IgD-negative memory B cell (primary cell): ENCODE results near the gene IFI35. TPM values are rescaled to one million over a fixed set of nuclear protein-coding genes. Genes with fewer than 3 reads are reported as not detected.

Experiments used
- H3K27ac Mint-ChIP-seq, 3 donors: one replicate each; pipeline ENCODE4 v1.8.0; 2020 to 2022; ENCODE audit warnings: mild to moderate bottlenecking in 3 of 3, mixed read lengths in 3 of 3, moderate library complexity in 1 of 3
- H3K27me3 Mint-ChIP-seq: one replicate; pipeline ENCODE4 v1.8.0; 2021; ENCODE audit warnings: mixed read lengths
- H3K36me3 Mint-ChIP-seq: one replicate; pipeline ENCODE4 v1.8.0; 2020; ENCODE audit warnings: mild to moderate bottlenecking, mixed read lengths
- H3K4me1 Mint-ChIP-seq, 3 donors: one replicate each; pipeline ENCODE4 v1.8.0; 2020 to 2022; ENCODE audit warnings: mixed read lengths in 3 of 3, mild to moderate bottlenecking in 1 of 3
- H3K4me3 Mint-ChIP-seq, 4 donors: one replicate each; pipeline ENCODE4 v1.8.0; 2020 to 2022; ENCODE audit warnings: mild to moderate bottlenecking in 4 of 4, mixed read lengths in 4 of 4, moderate library complexity in 3 of 4
- H3K9me3 Mint-ChIP-seq, 3 donors: one replicate each; pipeline ENCODE4 v1.8.0; 2020 to 2021; ENCODE audit warnings: mixed read lengths in 3 of 3, mild to moderate bottlenecking in 1 of 3
- polyA plus RNA-seq: library from polyadenylated mRNA; unstranded; fragments of 300-500 nt; fragmentation: Illumina TruSeq; gene quantifications from one replicate; pipeline ENCODE4 v1.2.3, GENCODE V29; 2021

IFI35 gene
- polyA plus RNA-seq, 1 donor from 2014 or later, result 63.7 TPM

DNA sequence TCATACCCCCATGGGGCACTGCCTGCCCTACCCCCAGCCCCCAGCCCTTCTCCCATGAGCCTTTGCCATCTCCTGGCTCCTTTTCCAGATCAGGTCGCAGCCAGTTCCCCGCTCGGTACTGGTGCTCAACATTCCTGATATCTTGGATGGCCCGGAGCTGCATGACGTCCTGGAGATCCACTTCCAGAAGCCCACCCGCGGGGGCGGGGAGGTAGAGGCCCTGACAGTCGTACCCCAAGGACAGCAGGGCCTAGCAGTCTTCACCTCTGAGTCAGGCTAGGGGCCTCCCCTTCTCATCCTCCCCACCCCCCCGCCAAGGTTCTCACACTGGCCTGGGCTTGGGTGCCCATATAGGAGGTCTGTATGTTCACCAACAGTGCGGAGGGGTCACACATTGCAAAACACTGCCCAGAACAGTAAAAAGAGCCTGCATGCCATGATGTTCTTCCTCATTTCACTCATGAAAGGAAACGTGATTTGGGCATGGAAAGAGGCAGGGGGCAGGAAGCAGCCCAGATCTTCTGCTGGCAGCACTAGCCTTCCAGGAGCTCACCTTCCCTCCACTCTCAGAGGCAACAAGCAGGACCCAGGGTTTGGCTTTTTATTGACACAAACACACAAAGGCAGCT lies 7.5 kb downstream of the IFI35 start:
- Mint-ChIP-seq H3K4me1 (peaks cover 8 to 14% (median 8%) of the 10 kb centered on the region in 3 donors), H3K27me3 (no peaks in the 10 kb centered on the region), H3K36me3 (peaks cover 1% of the 10 kb centered on the region), H3K4me3 (no peak overlapping the region), H3K27ac (no peak overlapping the region), H3K9me3 (no peaks in the 10 kb centered on the region)

DNA sequence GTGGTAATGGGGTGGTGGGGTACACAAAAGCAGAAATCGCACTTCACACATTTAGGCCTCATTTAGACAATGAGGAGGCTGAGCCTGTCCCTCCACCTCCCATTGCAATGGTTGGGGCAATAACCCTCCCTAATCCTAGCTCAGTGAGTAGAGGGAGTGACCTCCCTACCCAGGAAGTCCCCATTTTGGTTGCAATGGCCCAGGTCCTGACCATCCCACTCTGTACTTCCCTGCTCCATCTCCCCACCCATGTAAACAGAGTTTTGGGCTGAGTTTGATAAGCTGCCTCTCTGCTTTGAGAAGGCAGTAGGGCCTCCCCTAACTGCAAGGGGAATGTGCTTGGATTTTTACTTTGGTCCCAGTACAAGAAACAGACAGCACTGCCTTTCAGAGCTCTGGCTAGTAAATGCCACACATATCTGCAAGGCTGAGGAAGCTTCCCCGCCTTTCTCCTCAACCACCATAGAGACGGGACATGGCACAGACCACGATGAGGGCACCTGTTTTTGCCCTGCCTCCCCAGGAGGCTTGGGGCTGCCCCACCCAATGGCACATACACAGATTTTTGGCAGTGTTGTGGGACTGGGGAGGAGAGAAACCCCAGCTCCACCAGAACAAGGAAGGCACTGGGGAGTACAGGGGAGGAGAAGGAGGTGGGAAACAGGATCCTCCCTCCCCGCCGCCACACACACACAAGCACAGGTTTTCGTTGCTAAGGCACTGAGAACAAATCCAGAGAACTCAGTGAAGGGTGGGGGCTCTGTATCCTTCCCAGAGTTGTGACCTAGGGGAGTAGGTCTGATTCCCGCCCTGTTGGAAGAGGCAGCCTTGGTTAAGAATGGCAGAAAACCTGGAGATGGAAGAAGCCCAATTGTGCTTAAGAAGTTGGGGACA lies 8.3 kb downstream of the IFI35 start:
- Mint-ChIP-seq H3K4me3 (peak overlapping the region in 1 of 4 donors; percentile 60), H3K27ac (no peak overlapping the region), H3K36me3 (peaks cover 1% of the 10 kb centered on the region)

DNA sequence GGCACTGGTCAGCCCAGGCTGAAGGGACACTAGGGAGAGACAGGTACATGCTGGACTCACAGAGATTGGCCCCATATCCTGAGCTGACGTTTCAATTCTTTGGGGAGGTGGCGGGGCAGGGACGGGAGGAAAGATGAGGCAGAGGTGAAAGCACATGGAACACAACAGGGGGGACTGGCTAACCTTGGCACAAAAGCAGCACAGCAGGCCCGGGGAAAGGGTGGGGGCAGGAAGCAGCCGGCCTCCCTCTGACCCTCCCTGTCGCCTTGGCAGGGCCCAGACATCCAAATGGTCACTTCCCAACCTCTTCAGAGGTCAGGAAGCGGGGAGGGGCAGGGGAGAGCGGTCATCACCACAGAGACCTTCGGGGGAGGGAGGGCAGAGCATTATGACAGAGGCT lies 9.0 kb downstream of the IFI35 start:
- Mint-ChIP-seq H3K4me3 (no peak overlapping the region), H3K4me1 (peaks cover 8 to 11% (median 8%) of the 10 kb centered on the region in 3 donors), H3K27ac (no peak overlapping the region), H3K9me3 (no peaks in the 10 kb centered on the region), H3K36me3 (peaks cover 1% of the 10 kb centered on the region), H3K27me3 (no peaks in the 10 kb centered on the region)

More for the DNA sequence above, 8.3 kb downstream of the IFI35 start:
- Mint-ChIP-seq H3K9me3 (no peaks in the 10 kb centered on the region), H3K27me3 (no peaks in the 10 kb centered on the region), H3K4me1 (peaks cover 8 to 14% (median 12%) of the 10 kb centered on the region in 3 donors)

GRCh38 chr17:43016216-43016615 lies 9.6 kb downstream of the IFI35 start:
- Mint-ChIP-seq H3K4me3 (no peak overlapping the region), H3K27ac (peak overlapping the region in 1 of 3 donors; percentile 90), H3K9me3 (no peaks in the 10 kb centered on the region), H3K36me3 (peaks cover 1% of the 10 kb centered on the region), H3K4me1 (peaks cover 7 to 11% (median 8%) of the 10 kb centered on the region in 3 donors), H3K27me3 (no peaks in the 10 kb centered on the region)

DNA sequence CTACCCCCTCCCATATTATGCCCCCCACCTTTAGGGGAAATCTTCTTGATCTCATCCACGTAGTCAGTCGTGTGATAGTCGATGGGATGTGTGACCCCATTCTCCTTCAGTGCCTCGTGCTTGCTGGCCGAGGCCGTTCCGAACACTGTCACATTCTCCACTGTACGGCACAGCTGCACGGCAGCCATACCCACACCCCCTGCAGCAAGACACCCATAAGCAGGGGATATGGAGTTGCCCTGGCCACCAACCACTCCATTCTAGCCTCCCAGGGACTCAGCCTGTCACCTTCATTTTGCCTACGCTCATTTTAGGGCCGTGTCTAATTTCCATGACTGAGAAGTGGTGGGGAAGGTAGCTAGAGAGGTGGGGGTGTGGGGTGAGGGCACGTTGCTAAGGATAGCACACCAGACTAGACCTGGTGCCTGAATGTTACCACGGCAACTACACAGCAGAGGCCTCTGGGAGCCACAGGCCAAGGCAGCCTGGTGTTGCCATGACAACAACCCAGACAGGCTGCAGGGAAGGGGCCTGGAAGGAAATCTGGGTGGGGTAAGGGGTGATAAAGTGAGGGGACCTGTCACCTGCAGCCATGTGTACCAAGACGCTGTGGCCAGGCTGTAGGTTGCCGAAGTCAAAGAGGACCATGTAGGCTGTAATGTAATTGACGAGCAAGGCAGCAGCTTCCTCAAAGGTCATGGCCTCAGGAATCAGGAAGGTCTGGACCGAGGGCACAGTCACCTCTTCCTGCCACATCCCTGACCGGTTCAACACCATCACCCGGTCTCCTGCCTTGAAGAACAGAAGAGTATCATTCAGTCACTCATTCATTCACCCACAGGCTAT lies 11.6 kb downstream of the IFI35 start:
- Mint-ChIP-seq H3K4me3 (peak overlapping the region in 1 of 4 donors; percentile 96), H3K27ac (peak overlapping the region; percentile 40 to 85 (median 47)), H3K9me3 (no peaks in the 10 kb centered on the region), H3K36me3 (peaks cover 1% of the 10 kb centered on the region), H3K27me3 (no peaks in the 10 kb centered on the region), H3K4me1 (peaks cover 9 to 11% (median 11%) of the 10 kb centered on the region in 3 donors)

DNA sequence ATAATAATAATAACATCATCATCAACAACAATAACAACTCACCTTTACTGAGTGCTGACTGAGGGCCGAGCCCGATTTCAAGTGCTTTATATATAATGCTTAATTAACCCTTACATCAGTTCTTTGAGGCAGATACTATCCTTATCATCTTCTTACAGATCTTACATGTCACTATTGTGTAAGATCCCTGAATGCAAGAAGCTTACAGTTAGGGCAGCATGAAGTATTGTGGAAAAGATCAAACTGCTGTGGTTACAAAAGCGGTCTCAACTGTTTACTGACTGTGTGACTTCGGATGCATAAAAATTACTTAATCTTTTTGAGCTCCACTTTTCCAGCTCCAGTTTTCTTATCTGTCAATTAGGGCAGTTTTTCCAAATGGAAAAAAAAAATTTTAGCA lies 12.3 kb downstream of the IFI35 start:
- peaks cover 9 to 11% (median 11%) of the 10 kb centered on the region in 3 donors for H3K4me1 Mint-ChIP-seq
- H3K27me3 Mint-ChIP-seq, result no peaks in the 10 kb centered on the region
- peak overlapping the region in 1 of 4 donors; percentile 96 for H3K4me3 Mint-ChIP-seq
- peak overlapping the region in 1 of 3 donors; percentile 47 for H3K27ac Mint-ChIP-seq
- no peaks in the 10 kb centered on the region for H3K9me3 Mint-ChIP-seq
- H3K36me3 Mint-ChIP-seq, result peaks cover 1% of the 10 kb centered on the region

- Mint-ChIP-seq H3K36me3 (no peaks in the 10 kb centered on the region), H3K4me1 (peaks cover 11 to 14% (median 13%) of the 10 kb centered on the region in 3 donors), H3K4me3 (peak overlapping the region in 3 of 4 donors; percentile 34 to 96 (median 67)), H3K27ac (peak overlapping the region in 2 of 3 donors; percentile 65 to 67), H3K9me3 (no peaks in the 10 kb centered on the region), H3K27me3 (no peaks in the 10 kb centered on the region)
Observed at GRCh38 chr17:43019418-43019817, 12.8 kb downstream of the IFI35 start.

DNA sequence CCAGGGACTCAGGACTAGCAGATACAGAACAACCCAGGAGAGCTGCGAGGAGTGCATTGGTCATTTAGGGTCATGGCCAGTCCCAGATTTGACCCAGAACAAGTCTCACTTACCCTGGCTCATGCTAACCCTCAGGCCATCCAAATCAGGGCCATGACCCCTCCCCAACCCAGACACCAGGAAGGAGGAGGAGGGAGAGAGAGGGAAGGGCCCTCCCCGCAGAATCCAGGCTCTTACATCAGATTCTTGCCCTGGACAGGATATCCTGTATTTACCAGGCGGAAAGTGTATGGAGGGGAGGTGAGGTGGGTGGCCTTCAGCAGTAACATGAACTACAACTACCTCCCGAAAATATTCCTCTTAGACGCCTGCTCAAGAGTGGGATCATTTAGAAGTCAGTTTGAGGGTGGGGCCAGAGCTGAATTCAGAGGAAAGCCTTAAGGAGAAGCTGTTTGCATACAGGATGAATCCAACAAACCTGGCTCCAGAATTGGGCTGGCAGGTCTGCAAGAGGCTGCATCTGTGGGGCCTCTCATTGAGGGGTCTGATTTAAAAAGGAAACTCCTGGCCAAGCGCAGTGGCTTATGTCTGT lies 13.5 kb downstream of the IFI35 start:
- H3K27ac Mint-ChIP-seq, result peak overlapping the region; percentile 65 to 83 (median 67)
- H3K27me3 Mint-ChIP-seq, result no peaks in the 10 kb centered on the region
- H3K4me1 Mint-ChIP-seq, result peaks cover 14 to 19% (median 14%) of the 10 kb centered on the region in 3 donors
- H3K36me3 Mint-ChIP-seq, result no peaks in the 10 kb centered on the region
- H3K4me3 Mint-ChIP-seq, result peak overlapping the region; percentile 21 to 96 (median 88)
- no peaks in the 10 kb centered on the region for H3K9me3 Mint-ChIP-seq

DNA sequence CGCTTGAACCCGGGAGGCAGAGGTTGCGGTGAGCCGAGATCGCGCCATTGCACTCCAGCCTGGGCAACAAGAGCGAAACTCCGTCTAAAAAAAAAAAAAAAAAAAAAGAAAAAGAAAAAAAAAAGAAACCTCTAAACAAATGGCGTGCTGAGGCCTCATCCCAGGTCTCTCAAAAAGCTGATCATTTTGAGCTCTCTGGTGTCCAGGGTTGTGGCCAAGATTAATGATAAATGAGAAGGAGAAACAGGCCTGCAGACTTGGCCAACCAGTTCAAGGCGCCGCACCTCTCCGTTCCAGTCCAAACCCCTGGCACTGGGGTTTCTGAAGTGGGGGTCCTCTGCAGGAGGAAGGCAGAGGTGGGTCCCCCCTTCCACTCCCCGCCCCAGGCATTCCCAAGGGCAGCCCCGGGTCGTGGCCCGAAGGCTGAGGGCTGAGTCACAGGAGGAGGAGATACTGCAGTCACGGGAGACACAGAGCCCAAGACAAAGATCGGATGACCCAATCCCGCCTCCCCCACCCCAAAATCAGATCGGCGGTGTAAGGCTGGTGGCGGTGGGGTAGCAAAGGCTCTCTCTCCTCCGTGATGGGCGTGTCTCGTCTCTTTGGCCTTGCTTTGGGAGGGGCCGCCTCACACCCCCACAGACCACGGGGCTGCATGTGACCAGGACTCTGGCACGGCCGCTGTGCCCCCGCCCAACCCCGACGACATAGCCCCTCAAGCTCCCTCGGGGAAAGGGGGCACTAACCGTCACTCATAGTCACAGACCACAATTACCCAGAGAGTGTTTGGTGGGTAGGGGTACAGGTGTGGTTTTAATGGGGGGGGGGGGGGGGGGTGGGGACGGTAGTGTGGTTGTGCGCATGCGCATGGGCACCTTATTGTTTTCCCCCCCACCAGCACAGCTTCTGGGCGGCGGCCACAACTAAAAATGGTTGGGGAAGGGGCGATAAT lies 14.5 kb downstream of the IFI35 start:
- Mint-ChIP-seq H3K4me1 (peaks cover 14 to 19% (median 16%) of the 10 kb centered on the region in 3 donors), H3K36me3 (no peaks in the 10 kb centered on the region), H3K9me3 (no peaks in the 10 kb centered on the region), H3K27me3 (no peaks in the 10 kb centered on the region), H3K27ac (peak overlapping the region; percentile 81 to 95 (median 83)), H3K4me3 (peak overlapping the region; percentile 94 to 96 (median 96))

DNA sequence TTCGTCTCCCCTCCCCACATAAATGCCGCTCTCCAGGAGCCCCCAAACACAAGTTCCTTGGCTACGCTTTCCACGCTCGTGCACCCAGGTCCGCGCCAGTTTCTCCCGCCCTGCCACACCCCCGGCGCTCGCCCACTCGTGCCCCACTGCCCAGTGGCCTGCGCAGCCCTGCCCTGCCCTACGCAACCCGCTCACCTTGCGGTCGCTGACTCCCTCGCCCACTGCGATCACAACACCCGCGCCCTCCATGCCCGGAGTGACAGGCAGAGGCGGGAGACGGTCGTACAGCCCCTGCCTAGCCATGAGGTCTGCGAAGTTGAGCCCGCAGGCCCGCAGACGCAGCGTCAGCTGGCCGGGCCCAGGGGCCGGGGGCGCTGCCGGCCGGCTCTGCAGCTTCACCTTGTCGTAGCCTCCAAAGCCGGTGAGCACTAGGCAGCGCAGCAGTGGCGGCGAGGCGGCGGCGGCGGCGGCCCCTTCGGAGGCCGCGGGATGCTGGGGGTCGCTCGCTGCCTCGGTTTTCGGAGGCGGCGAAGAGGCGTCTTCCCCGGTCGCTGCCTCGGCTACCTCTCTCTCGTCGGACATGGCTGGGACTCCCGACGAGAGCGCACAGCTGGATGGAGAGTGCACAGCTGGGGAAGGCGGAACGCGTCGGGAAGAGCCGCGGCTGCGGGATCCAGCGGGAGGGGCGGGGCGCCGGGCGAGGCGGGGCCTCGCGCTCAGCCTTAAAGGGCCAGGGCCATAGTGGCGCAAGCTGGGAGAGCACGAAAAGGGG lies 15.3 kb downstream of the IFI35 start, which contains the start of gene VAT1:
VAT1 (minus strand) TSS at position 645 of the 772 bp plus-strand sequence; CDS start at position 582, 63 bp downstream.
- H3K27ac Mint-ChIP-seq, result peak within 1 kb of the TSS in 2 of 3 donors; percentile 81 to 95
- H3K36me3 Mint-ChIP-seq, result no peaks in the 10 kb centered on the region
- peak within 1 kb of the TSS; percentile 94 to 96 (median 96) for H3K4me3 Mint-ChIP-seq
- H3K4me1 Mint-ChIP-seq, result peaks cover 14 to 24% (median 16%) of the 10 kb centered on the region in 3 donors
- H3K9me3 Mint-ChIP-seq, result no peaks in the 10 kb centered on the region
- no peaks in the 10 kb centered on the region for H3K27me3 Mint-ChIP-seq

DNA sequence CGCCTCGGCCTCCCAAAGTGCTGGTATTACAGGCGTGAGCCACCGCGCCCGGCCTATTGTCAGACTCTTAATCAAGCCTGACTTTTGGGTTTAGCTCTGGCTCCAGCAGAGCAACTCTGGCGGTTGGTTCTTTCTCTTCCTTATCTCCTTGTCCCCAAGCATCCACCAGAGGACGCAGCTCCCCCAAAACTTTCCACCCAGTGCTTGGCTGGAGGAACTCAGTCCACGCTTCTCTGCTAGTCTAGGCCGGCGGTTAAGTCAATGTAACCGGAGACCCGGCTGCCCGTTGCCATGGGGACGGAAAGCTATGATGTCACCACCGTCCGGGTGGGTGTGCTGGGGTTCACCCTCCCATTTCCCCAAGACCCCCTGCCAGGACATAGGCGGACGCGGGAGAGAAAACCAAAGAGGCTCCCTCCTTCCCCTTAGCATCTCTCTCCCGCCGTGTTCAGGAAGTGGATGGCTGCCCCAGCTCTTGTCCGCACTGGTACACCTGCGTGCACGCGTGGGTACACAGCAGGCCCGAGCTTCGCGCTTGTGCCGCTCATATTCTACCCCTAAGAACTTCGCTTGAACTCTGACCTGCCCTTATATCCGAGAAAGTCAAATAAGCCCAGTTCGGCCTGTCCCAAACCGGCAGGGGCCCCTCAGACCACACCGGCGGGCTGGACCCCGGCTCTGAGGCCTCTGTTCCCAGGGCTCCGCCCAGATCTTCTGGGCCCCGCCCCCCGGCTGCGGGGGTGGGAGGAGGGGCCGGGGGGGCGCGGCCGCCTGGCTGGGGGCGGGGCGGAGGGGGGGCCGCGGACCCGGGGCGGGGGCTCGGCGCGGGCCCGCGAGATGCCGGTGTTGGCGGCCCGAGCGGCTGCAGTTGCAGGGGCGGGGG lies 18.1 kb downstream of the IFI35 start, which contains the start of gene RND2:
RND2 (plus strand) TSS at position 825 of the 883 bp plus-strand sequence. CDS start 117 bp downstream, outside the sequence.
- H3K4me1 Mint-ChIP-seq, result peaks cover 8 to 18% (median 9%) of the 10 kb centered on the region in 3 donors
- H3K4me3 Mint-ChIP-seq, result peak within 1 kb of the TSS; percentile 84 to 96 (median 92)
- H3K27ac Mint-ChIP-seq, result peak within 1 kb of the TSS; percentile 89 to 96 (median 91)
- H3K36me3 Mint-ChIP-seq, result no peaks in the 10 kb centered on the region
- H3K9me3 Mint-ChIP-seq, result no peaks in the 10 kb centered on the region
- H3K27me3 Mint-ChIP-seq, result no peaks in the 10 kb centered on the region

- Mint-ChIP-seq H3K4me1 (peaks cover 8 to 18% (median 8%) of the 10 kb centered on the region in 3 donors), H3K27ac (peak overlapping the region; percentile 63 to 96 (median 81)), H3K9me3 (no peaks in the 10 kb centered on the region), H3K4me3 (peak overlapping the region; percentile 68 to 93 (median 82)), H3K36me3 (no peaks in the 10 kb centered on the region), H3K27me3 (no peaks in the 10 kb centered on the region)
Observed at GRCh38 chr17:43025290-43025657, 18.7 kb downstream of the IFI35 start.
